GM18870 (cell line): ENCODE results near the gene RAB6A.
"Not testable (repeated sequence)": the region's sequence is repeated elsewhere in the genome, so short reads cannot be mapped to it uniquely, and the experiment has no call there.

Experiments
- ATAC-seq: cut with Tn5 transposase; IDR thresholded peaks from one replicate; pipeline ENCODE4 v1.9.1; 2021; ENCODE audit warnings: moderate library complexity; ENCODE audit not compliant: unreplicated experiment

The RAB6A gene

GRCh38 chr11:73766763-73767162, 5.9 kb upstream of the RAB6A start:
- no peak for ATAC-seq

- ATAC-seq = no peak
These were observed 1.9 kb upstream of the RAB6A start for GRCh38 chr11:73762732-73763131.

- no peak for ATAC-seq
These were observed 600 bp upstream of the RAB6A start for GRCh38 chr11:73761403-73761945.

GRCh38 chr11:73760135-73760678, 667 bp downstream of the RAB6A start:
- ATAC-seq = no peak

GRCh38 chr11:73759610-73760134, 1.2 kb downstream of the RAB6A start:
- no peak for ATAC-seq

- no peak for ATAC-seq
These were observed 2.4 kb downstream of the RAB6A start for GRCh38 chr11:73758451-73758850.

GRCh38 chr11:73757598-73757997, 3.3 kb downstream of the RAB6A start:
- ATAC-seq = no peak

- no peak for ATAC-seq
These were observed 5.2 kb downstream of the RAB6A start for GRCh38 chr11:73755670-73756069.

GRCh38 chr11:73753938-73754337, 6.9 kb downstream of the RAB6A start:
- no peak for ATAC-seq

GRCh38 chr11:73752903-73753302, 8.0 kb downstream of the RAB6A start:
- no peak for ATAC-seq

GRCh38 chr11:73752216-73752867, 8.5 kb downstream of the RAB6A start:
- no peak for ATAC-seq

GRCh38 chr11:73750862-73751261, 10.0 kb downstream of the RAB6A start:
- ATAC-seq = not testable (repeated sequence)

- ATAC-seq = no peak
These were observed 10.6 kb downstream of the RAB6A start for GRCh38 chr11:73750228-73750627.

GRCh38 chr11:73749118-73749517, 11.8 kb downstream of the RAB6A start:
- no peak for ATAC-seq

- no peak for ATAC-seq
These were observed 12.6 kb downstream of the RAB6A start for GRCh38 chr11:73748300-73748699.

- no peak for ATAC-seq
These were observed 13.1 kb downstream of the RAB6A start for GRCh38 chr11:73747762-73748161.

GRCh38 chr11:73746701-73747100, 14.2 kb downstream of the RAB6A start:
- no peak for ATAC-seq

- no peak for ATAC-seq
These were observed 17.8 kb downstream of the RAB6A start for GRCh38 chr11:73743045-73743444.

- ATAC-seq = not testable (repeated sequence)
These were observed 24.9 kb downstream of the RAB6A start for GRCh38 chr11:73735959-73736358.

- no peak for ATAC-seq
These were observed 25.9 kb downstream of the RAB6A start for GRCh38 chr11:73734993-73735392.

GRCh38 chr11:73734011-73734410, 26.9 kb downstream of the RAB6A start:
- ATAC-seq = not testable (repeated sequence)

GRCh38 chr11:73732936-73733335, 27.9 kb downstream of the RAB6A start:
- ATAC-seq = not testable (repeated sequence)
